Type B pancreatic cell (in vitro differentiated cells): ENCODE measurements around the gene TTLL11. TPM values are rescaled to one million over a fixed set of nuclear protein-coding genes. Genes with fewer than 3 reads are reported as not detected.
"Not testable (repeated sequence)": the region's sequence is repeated elsewhere in the genome, so short reads cannot be mapped to it uniquely, and the experiment has no call there.

Source experiments
- DNase-seq: peaks from one replicate; pipeline ENCODE4 v3.0.0; 2021; ENCODE audit warnings: mixed read lengths; ENCODE audit not compliant: unreplicated experiment; ENCODE audit errors: extremely low spot score
- H3K27ac Mint-ChIP-seq: 2 replicates; pipeline ENCODE4 v1.8.0; 2021; ENCODE audit warnings: mild to moderate bottlenecking, mixed read lengths
- H3K27me3 Mint-ChIP-seq: 2 replicates; pipeline ENCODE4 v1.8.0; 2021; ENCODE audit warnings: mixed read lengths
- H3K36me3 Mint-ChIP-seq: 2 replicates; pipeline ENCODE4 v1.8.0; 2021; ENCODE audit warnings: mixed read lengths
- H3K4me1 Mint-ChIP-seq: one replicate; pipeline ENCODE4 v1.8.0; 2021; ENCODE audit warnings: mixed read lengths; ENCODE audit not compliant: unreplicated experiment
- H3K4me3 Mint-ChIP-seq: 2 replicates; pipeline ENCODE4 v1.8.0; 2021; ENCODE audit warnings: mild to moderate bottlenecking, mixed read lengths
- H3K9me3 Mint-ChIP-seq: 2 replicates; pipeline ENCODE4 v1.8.0; 2021; ENCODE audit warnings: mixed read lengths
- total RNA-seq: library from RNA; stranded (reverse); gene quantifications from 2 replicates; pipeline ENCODE4 v1.2.1, GENCODE V29; 2021; ENCODE audit warnings: low replicate concordance
- TF ChIP-seq, protein P1 (sequence below): fragments of 200-600 bp; sonication (generic); conservative IDR thresholded peaks from 2 replicates; pipeline ENCODE4 v1.5.0; 2021; ENCODE audit warnings: antibody characterized with exemption, mild to moderate bottlenecking

Gene TTLL11
- total RNA-seq, 1 donor from 2014 or later = 8.6 TPM

DNA sequence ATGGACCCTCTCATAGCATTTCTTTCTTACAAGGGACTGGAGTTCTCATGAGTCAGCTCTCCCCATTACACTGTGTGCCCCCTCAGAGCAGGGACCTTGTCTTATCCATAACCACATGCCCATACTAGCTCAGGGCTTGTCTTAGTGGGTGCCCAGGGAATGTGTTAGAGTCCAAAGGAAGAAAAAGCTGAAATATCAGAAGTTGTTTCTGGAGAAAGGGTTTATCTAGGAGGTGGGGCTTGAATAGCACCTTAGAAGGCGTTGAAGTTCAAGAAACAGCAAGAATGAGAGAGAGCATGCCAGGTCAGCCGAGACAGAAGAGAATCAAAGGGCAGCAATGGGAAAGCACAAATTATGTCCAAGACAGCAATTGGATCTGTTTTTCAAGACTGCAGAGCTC is 109.4 kb downstream of the TTLL11 start:
- no peaks in the 10 kb centered on the region for H3K27me3 Mint-ChIP-seq
- TF ChIP-seq, protein P1, sequence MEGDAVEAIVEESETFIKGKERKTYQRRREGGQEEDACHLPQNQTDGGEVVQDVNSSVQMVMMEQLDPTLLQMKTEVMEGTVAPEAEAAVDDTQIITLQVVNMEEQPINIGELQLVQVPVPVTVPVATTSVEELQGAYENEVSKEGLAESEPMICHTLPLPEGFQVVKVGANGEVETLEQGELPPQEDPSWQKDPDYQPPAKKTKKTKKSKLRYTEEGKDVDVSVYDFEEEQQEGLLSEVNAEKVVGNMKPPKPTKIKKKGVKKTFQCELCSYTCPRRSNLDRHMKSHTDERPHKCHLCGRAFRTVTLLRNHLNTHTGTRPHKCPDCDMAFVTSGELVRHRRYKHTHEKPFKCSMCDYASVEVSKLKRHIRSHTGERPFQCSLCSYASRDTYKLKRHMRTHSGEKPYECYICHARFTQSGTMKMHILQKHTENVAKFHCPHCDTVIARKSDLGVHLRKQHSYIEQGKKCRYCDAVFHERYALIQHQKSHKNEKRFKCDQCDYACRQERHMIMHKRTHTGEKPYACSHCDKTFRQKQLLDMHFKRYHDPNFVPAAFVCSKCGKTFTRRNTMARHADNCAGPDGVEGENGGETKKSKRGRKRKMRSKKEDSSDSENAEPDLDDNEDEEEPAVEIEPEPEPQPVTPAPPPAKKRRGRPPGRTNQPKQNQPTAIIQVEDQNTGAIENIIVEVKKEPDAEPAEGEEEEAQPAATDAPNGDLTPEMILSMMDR = no peak

GRCh38 chr9:121981118-121981883 is 111.8 kb downstream of the TTLL11 start:
- TF ChIP-seq, protein P1 = no peak
- H3K4me3 Mint-ChIP-seq = no peak overlapping the region
- no peaks in the 10 kb centered on the region for H3K27me3 Mint-ChIP-seq
- no peak overlapping the region for H3K27ac Mint-ChIP-seq
- H3K9me3 Mint-ChIP-seq = peaks cover 4% of the 10 kb centered on the region
- H3K36me3 Mint-ChIP-seq = peaks cover 4% of the 10 kb centered on the region
- DNase-seq = no peak
- peaks cover under 1% of the 10 kb centered on the region for H3K4me1 Mint-ChIP-seq

More for the DNA sequence above, 109.4 kb downstream of the TTLL11 start:
- H3K9me3 Mint-ChIP-seq = peaks cover 4% of the 10 kb centered on the region
- no peak for DNase-seq
- peaks cover 4% of the 10 kb centered on the region for H3K36me3 Mint-ChIP-seq
- no peak overlapping the region for H3K27ac Mint-ChIP-seq
- no peaks in the 10 kb centered on the region for H3K4me1 Mint-ChIP-seq
- no peak overlapping the region for H3K4me3 Mint-ChIP-seq

DNA sequence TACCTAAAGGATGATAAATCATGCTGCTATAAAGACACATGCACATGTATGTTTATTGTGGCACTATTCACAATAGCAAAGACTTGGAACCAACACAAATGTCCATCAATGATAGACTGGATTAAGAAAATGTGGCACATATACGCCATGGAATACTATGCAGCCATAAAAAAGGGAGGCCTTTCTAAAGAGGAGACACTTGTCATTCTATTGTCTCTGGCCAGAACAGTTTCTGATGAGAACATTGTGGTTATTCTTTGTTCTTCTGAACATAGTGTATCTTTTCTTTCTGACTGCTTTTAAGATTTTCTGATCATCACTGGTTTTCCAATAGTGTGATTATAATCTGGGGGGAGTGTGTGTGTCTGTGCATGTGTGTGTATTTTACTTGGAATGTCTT is 112.4 kb downstream of the TTLL11 start:
- H3K27me3 Mint-ChIP-seq, H3K4me3 Mint-ChIP-seq, DNase-seq, H3K9me3 Mint-ChIP-seq, H3K27ac Mint-ChIP-seq, H3K4me1 Mint-ChIP-seq, H3K36me3 Mint-ChIP-seq: not testable (repeated sequence)

GRCh38 chr9:121979736-121980135 is 113.4 kb downstream of the TTLL11 start:
- Mint-ChIP-seq H3K4me3 (no peak overlapping the region), H3K4me1 (peaks cover 15% of the 10 kb centered on the region), H3K27me3 (no peaks in the 10 kb centered on the region), H3K36me3 (peaks cover 4% of the 10 kb centered on the region), H3K27ac (no peak overlapping the region), H3K9me3 (peaks cover 4% of the 10 kb centered on the region)
- DNase-seq = no peak
- TF ChIP-seq, protein P1 = no peak

- TF ChIP-seq, protein P1 = no peak
- Mint-ChIP-seq H3K4me3 (no peak overlapping the region), H3K27ac (peak overlapping the region; percentile 77), H3K9me3 (peaks cover 4% of the 10 kb centered on the region), H3K27me3 (no peaks in the 10 kb centered on the region), H3K36me3 (peaks cover 11% of the 10 kb centered on the region), H3K4me1 (peaks cover 21% of the 10 kb centered on the region)
- no peak for DNase-seq
Observed at GRCh38 chr9:121976751-121977150, 116.4 kb downstream of the TTLL11 start.

GRCh38 chr9:121975801-121976277 is 117.3 kb downstream of the TTLL11 start:
- DNase-seq = no peak
- peak overlapping the region; percentile 77 for H3K27ac Mint-ChIP-seq
- H3K4me3 Mint-ChIP-seq = no peak overlapping the region

More at GRCh38 chr9:121975801-121976277, 117.3 kb downstream of the TTLL11 start:
- H3K36me3 Mint-ChIP-seq = peaks cover 14% of the 10 kb centered on the region
- H3K27me3 Mint-ChIP-seq = no peaks in the 10 kb centered on the region
- TF ChIP-seq, protein P1 = no peak
- peaks cover 21% of the 10 kb centered on the region for H3K4me1 Mint-ChIP-seq
- no peaks in the 10 kb centered on the region for H3K9me3 Mint-ChIP-seq
